Measurements from ENCODE around the gene ACSL6.

Gene ACSL6

GRCh38 chr5:132013711-132014110 is 2.3 kb upstream of the ACSL6 start:
- TF ChIP-seq, protein P1, sequence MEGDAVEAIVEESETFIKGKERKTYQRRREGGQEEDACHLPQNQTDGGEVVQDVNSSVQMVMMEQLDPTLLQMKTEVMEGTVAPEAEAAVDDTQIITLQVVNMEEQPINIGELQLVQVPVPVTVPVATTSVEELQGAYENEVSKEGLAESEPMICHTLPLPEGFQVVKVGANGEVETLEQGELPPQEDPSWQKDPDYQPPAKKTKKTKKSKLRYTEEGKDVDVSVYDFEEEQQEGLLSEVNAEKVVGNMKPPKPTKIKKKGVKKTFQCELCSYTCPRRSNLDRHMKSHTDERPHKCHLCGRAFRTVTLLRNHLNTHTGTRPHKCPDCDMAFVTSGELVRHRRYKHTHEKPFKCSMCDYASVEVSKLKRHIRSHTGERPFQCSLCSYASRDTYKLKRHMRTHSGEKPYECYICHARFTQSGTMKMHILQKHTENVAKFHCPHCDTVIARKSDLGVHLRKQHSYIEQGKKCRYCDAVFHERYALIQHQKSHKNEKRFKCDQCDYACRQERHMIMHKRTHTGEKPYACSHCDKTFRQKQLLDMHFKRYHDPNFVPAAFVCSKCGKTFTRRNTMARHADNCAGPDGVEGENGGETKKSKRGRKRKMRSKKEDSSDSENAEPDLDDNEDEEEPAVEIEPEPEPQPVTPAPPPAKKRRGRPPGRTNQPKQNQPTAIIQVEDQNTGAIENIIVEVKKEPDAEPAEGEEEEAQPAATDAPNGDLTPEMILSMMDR (IDR thresholded peaks at IDR 0.05; ENCODE audit: insufficient read depth, low read depth, low read length, missing control alignments): no peak
- peak; percentile 42 for DNase-seq (ENCODE audit: low read depth)
- H3K4me3 ChIP-seq (ENCODE audit: low read length): no peak overlapping the region

DNA sequence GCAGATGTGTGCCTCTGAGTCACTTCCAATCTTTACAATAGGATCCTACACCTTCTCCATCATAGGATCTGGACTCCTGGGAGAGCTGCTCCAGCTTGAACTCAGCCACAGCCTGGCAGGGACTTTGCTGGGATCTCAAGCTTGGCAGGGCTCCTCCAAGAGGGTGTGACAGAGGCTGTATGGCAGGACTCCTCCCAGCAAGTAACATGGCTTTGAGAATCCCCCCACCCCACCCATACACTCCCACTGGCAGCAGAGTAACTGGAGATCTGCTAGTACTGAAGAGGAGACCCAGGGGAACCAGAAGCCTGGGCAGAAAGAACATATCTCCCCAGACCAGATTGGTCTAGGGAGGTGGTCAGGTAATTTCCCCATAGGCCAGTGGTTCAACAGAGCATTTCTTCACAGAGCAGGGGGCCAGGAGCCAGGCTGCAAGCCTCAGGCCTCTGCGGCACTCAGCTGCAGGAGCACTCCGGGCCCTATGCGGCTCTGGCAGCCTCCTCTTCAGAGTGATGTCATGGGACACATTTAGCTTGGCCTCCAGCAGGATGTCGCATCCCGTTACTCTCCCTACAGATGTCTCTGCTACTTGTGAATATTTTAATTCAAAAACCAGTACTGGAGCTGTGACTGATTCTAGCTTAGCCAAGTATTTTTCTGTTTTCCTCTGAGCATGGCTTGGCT is 1.7 kb upstream of the ACSL6 start:
- H3K4me3 ChIP-seq (ENCODE audit: low read length): no peak overlapping the region
- TF ChIP-seq, protein P1 (IDR thresholded peaks at IDR 0.05; ENCODE audit: insufficient read depth, low read depth, low read length, missing control alignments): no peak

GRCh38 chr5:132012371-132013005 is 1.0 kb upstream of the ACSL6 start:
- no peak overlapping the region for H3K4me3 ChIP-seq (ENCODE audit: low read length)
- TF ChIP-seq, protein P1 (IDR thresholded peaks at IDR 0.05; ENCODE audit: insufficient read depth, low read depth, low read length, missing control alignments): no peak
- peak; percentile 74 for DNase-seq (ENCODE audit: low read depth)

More for the DNA sequence above, 1.7 kb upstream of the ACSL6 start:
- DNase-seq (ENCODE audit: low read depth): no peak

DNA sequence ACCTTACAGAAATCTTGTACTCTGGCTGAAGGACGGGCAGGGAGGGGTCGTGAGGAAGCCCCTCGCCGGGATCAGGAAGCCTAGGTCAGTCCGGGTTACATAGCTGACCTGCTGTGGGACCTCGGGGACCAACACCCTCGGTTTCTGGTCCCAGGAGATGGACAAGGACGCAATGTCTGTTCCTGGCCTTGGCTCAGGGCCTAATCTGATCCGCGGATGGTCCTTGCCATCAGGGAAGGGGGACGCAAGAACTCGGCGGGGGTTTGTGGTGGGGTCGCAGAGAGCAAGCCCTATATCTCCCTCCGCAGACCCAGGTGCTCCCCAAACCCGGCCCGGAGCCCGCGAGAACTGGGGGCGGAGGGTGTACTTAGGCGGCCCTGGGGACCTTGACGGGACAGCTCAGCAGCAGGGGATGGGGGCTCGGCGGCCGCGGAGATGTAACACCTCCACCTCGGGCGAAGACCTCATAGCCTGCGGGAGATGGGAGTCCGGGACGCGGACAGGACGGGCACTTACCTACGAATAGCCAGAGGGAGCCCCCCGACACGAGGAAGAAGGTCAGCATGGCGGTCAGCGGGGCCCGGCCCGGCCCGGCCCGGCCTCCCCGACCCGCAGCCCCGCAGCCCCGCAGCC is 353 bp downstream of the ACSL6 start:
- peak overlapping the region; percentile 25 for H3K4me3 ChIP-seq (ENCODE audit: low read length)
- TF ChIP-seq, protein P1 (IDR thresholded peaks at IDR 0.05; ENCODE audit: insufficient read depth, low read depth, low read length, missing control alignments): no peak
- no peak for DNase-seq (ENCODE audit: low read depth)

GRCh38 chr5:132010645-132010988 is 841 bp downstream of the ACSL6 start:
- no peak overlapping the region for H3K4me3 ChIP-seq (ENCODE audit: low read length)
- TF ChIP-seq, protein P1 (IDR thresholded peaks at IDR 0.05; ENCODE audit: insufficient read depth, low read depth, low read length, missing control alignments): no peak
- DNase-seq (ENCODE audit: low read depth): no peak

GRCh38 chr5:132009706-132010405 is 1.6 kb downstream of the ACSL6 start:
- H3K4me3 ChIP-seq (ENCODE audit: low read length): no peak overlapping the region
- DNase-seq (ENCODE audit: low read depth): no peak
- TF ChIP-seq, protein P1 (IDR thresholded peaks at IDR 0.05; ENCODE audit: insufficient read depth, low read depth, low read length, missing control alignments): no peak
